WERI-Rb-1 (cell line): Measurements from ENCODE around the gene PDGFC.
A peak's percentile ranks its signal among the peaks of the same experiment; 100 is the strongest.

Experiments used
- DNase-seq: peaks from one replicate; pipeline ENCODE4 v3.0.0-alpha.2; 2020
- H3K27ac ChIP-seq: fragments of 250-450 bp; sonication (Bioruptor Pico); 2 replicates; pipeline ENCODE4 v1.5.1; 2020; ENCODE audit warnings: mild to moderate bottlenecking, moderate library complexity
- H3K27me3 ChIP-seq: fragments of 250-450 bp; sonication (Bioruptor Pico); 2 replicates; pipeline ENCODE4 v1.5.1; 2021; ENCODE audit warnings: mild to moderate bottlenecking, low read depth, moderate library complexity; ENCODE audit not compliant: insufficient read depth, severe bottlenecking
- H3K36me3 ChIP-seq: fragments of 250-450 bp; sonication (Bioruptor Pico); 2 replicates; pipeline ENCODE4 v1.5.1; 2020; ENCODE audit warnings: mild to moderate bottlenecking, moderate library complexity
- H3K4me3 ChIP-seq: 2 replicates; pipeline ENCODE4 v1.5.1; 2011; ENCODE audit warnings: low read depth, mild to moderate bottlenecking, control low read depth, low read length
- H3K9me3 ChIP-seq: fragments of 250-450 bp; sonication (Bioruptor Pico); 2 replicates; pipeline ENCODE4 v1.5.1; 2021; ENCODE audit warnings: mild to moderate bottlenecking, moderate library complexity; ENCODE audit not compliant: severe bottlenecking
- CTCF ChIP-seq: IDR thresholded peaks from 2 replicates; pipeline ENCODE4 v1.5.1; 2011; ENCODE audit warnings: low read depth, mild to moderate bottlenecking, control low read depth, inconsistent platforms, low read length

Gene PDGFC

GRCh38 chr4:156945532-156945931 lies 26.1 kb downstream of the PDGFC start:
- no peaks in the 10 kb centered on the region for H3K27me3 ChIP-seq
- no peak overlapping the region for H3K4me3 ChIP-seq
- TF ChIP-seq CTCF, result no peak
- H3K36me3 ChIP-seq, result no peaks in the 10 kb centered on the region
- H3K9me3 ChIP-seq, result no peaks in the 10 kb centered on the region
- DNase-seq, result no peak
- no peak overlapping the region for H3K27ac ChIP-seq

- Histone ChIP-seq H3K36me3 (no peaks in the 10 kb centered on the region), H3K9me3 (no peaks in the 10 kb centered on the region), H3K27me3 (no peaks in the 10 kb centered on the region), H3K4me3 (no peak overlapping the region), H3K27ac (peak overlapping the region; percentile 26)
- TF ChIP-seq CTCF, result no peak
- DNase-seq, result peak; percentile 22
These were observed 28.6 kb downstream of the PDGFC start for GRCh38 chr4:156942991-156943390.

- Histone ChIP-seq H3K9me3 (no peaks in the 10 kb centered on the region), H3K36me3 (no peaks in the 10 kb centered on the region), H3K4me3 (no peak overlapping the region), H3K27me3 (no peaks in the 10 kb centered on the region), H3K27ac (no peak overlapping the region)
- TF ChIP-seq CTCF, result no peak
- peak; percentile 29 for DNase-seq
These were observed 29.6 kb downstream of the PDGFC start for GRCh38 chr4:156941940-156942548.

- DNase-seq, result no peak
- no peaks in the 10 kb centered on the region for H3K36me3 ChIP-seq
- no peaks in the 10 kb centered on the region for H3K9me3 ChIP-seq
- H3K27ac ChIP-seq, result no peak overlapping the region
- no peak for TF ChIP-seq CTCF
- no peaks in the 10 kb centered on the region for H3K27me3 ChIP-seq
- H3K4me3 ChIP-seq, result no peak overlapping the region
These were observed 31.8 kb downstream of the PDGFC start for GRCh38 chr4:156939801-156940200.

- Histone ChIP-seq H3K27ac (no peak overlapping the region), H3K9me3 (no peaks in the 10 kb centered on the region), H3K36me3 (no peaks in the 10 kb centered on the region), H3K4me3 (no peak overlapping the region), H3K27me3 (no peaks in the 10 kb centered on the region)
- DNase-seq, result no peak
- TF ChIP-seq CTCF, result no peak
These were observed 32.5 kb downstream of the PDGFC start for GRCh38 chr4:156939139-156939538.

- H3K27ac ChIP-seq, result no peak overlapping the region
- H3K36me3 ChIP-seq, result no peaks in the 10 kb centered on the region
- H3K9me3 ChIP-seq, result no peaks in the 10 kb centered on the region
- DNase-seq, result no peak
- no peak for TF ChIP-seq CTCF
- no peaks in the 10 kb centered on the region for H3K27me3 ChIP-seq
- no peak overlapping the region for H3K4me3 ChIP-seq
These were observed 37.4 kb downstream of the PDGFC start for GRCh38 chr4:156934259-156934635.
